CD4-positive, alpha-beta T cell treated with Interleukin-15 for 4 hours (primary cell): ENCODE measurements around the gene ITIH1.

Experiments
- DNase-seq: peaks from one replicate; pipeline ENCODE4 v3.0.0-alpha.2; 2020; ENCODE audit warnings: low spot score

The ITIH1 gene

GRCh38 chr3:52789746-52790040 is 12.3 kb downstream of the ITIH1 start:
- no peak for DNase-seq

- no peak for DNase-seq
Observed at GRCh38 chr3:52790337-52790736, 12.9 kb downstream of the ITIH1 start.

- DNase-seq = no peak
Observed at GRCh38 chr3:52790741-52791140, 13.3 kb downstream of the ITIH1 start.

DNA sequence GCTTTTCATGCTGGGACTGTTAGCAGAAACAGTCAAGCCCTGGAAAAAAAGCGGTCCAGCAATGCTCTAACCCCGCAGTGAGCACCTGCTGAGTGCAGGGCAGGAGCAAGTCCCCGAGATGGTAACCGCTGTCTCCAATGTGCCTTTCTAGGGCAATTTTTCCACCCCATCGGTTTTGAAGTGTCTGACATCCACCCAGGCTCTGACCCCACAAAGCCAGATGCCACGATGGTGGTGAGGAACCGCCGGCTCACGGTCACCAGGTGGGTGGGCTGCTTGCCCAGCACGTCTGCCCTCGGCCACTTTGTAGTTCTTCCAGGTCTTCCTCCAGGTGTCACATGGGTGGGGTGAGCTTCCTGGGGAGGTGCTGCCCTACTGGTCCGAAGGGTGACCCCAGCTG is 14.0 kb downstream of the ITIH1 start:
- no peak for DNase-seq

- DNase-seq = no peak
Observed at GRCh38 chr3:52791928-52792327, 14.5 kb downstream of the ITIH1 start.

DNA sequence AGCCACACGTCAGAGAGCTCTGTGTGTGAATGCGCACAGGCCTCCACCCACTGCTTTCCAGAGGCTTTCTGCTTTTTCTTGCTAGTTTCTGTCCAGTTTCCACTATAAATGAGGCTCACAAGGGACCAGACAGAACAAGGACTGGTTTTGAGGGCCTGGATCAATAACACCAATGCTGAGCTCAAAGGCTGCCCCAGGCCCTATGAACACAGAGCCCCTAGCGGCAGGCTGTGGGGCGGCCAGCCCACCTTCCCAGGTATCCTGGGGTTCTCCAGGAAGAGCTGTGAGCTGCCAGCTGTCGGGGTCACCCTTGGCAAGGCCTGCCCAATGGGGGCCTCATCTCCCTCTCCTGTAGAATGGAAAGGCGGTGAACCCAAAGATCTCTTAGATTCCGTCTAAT is 15.0 kb downstream of the ITIH1 start:
- no peak for DNase-seq

DNA sequence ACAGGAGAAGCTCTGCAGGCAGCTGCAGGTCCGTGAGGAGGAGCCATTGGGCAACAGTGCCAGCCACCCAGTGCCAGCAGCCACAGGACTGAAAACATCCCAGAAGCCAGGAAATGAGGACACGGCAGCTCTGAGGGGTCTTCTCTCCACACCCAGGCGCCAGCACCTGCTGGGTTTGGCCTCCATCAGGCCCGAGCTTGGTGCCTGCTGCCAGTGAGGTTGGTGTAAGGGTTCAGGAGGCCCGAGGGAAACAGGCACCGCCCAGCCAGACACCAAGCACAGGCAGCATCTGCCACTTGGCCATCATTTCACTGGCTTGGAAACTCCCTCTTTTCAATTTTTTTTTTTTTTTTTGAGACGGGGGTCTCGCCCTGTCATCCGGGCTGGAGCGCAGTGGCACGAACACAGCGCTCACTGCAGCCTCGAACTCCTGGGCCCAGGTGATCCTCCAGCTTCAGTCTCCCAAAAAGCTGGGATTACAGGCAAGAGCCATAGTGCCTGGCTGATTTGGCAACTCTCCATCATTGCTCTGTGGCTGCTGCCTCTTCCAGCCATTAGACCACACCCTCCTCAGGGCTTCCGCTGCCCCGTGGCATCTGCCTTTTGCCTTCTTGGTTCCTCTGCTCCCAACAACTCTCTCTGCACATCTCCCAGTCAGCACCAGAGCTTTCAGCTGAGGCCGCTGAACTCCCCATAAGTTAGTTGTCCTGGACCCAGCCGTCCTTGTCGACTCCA is 15.7 kb downstream of the ITIH1 start:
- no peak for DNase-seq

DNA sequence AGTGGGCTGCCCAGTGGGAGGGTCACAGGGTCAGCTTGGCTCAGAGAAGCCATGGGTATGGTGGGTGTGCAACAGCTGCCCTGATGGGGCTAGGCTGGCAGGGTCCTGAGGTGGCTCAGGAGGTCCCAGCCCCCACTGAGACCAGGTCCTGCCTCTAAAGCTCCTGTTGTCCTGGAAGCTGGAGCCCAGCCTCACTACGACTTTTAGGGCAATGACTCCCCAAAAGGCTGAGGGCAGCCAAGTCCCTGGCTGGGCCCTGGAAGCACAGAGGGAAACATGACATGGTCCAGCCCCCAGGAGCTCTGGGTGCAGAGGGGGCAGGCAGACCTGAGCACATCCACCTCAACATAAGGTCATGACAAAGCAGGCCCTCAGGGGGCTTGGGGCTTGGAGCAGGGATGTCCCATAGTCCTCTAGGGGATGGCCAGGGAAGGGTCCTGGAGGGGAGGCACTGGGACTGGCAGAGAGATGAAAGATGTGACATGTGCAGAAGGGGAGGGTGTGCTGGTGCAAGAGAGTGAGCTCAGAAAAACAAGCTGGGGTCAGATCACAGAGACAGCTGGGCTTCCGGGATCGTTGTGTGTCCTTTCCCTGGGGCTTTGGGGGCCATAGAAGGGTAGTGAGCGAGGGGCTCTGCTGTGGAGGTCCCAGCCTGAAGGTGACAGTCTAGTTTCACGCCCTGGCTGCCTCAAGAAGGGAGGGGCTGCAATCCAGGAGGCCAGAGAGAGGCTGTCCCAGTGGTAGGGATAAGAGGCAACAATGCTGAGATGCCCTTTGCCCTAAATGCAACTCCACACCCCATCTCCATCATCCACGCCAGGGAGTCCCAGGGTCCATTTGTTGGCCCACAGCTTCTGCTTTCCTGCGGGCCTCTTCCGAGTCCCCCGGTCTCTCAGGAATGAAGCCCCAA is 16.6 kb downstream of the ITIH1 start:
- DNase-seq = no peak

GRCh38 chr3:52794612-52795099 is 17.3 kb downstream of the ITIH1 start, which contains the start of gene ITIH3:
ITIH3 (plus strand) TSS chr3:52794796; CDS start chr3:52794804, 8 bp downstream.
- DNase-seq = no peak

DNA sequence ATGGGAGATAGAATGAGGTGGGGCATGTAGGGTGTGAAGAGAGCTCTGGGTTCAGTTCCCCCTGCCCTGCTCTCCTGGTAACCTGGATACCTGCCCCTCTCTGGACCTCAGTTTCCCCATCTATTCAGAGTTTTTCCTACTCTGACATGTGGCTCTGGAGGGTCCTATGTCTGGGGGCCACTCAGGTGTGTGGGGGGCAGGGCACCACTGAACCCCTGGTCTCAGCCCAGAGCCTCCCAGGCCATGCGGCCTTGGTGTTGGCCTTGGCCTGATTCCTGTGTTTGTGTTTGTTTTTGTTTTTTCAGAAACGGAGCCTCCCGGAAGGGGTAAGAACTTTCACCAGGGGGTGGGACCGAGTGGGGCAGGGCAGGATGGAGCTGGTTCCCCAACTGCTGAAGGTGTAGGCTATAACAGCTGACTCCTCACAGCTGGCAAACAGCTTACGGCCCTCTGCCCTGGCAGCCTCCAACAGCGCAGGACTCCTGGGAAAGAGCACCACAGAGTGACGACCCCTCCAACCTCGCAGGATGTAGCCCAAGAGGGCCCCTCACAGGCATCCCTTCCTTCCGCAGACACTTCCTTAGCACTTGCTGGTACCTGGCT is 18.0 kb downstream of the ITIH1 start:
- DNase-seq = no peak

GRCh38 chr3:52796411-52796810 is 19.0 kb downstream of the ITIH1 start:
- no peak for DNase-seq

- no peak for DNase-seq
Observed at GRCh38 chr3:52798376-52798977, 21.1 kb downstream of the ITIH1 start.

DNA sequence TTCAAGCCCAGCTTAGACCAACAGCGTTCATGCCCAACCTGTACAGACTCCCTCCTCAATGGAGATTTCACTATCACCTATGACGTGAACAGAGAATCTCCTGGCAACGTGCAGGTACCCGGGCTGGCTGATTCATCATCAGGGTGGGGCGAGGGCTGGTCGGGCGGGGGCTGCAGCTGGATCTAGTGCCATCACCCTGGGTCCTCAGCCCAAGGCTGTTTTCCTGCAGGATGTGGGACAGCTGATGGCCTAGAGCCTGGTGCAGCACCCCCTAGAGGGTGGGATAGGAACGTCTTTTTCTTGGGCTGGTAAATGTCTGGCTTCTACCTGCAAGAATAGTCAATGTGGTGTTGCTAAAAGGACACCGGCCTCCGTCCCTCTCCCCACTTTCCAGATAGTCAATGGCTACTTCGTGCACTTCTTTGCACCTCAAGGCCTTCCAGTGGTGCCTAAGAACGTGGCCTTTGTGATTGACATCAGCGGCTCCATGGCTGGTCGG is 21.6 kb downstream of the ITIH1 start:
- DNase-seq = no peak

DNA sequence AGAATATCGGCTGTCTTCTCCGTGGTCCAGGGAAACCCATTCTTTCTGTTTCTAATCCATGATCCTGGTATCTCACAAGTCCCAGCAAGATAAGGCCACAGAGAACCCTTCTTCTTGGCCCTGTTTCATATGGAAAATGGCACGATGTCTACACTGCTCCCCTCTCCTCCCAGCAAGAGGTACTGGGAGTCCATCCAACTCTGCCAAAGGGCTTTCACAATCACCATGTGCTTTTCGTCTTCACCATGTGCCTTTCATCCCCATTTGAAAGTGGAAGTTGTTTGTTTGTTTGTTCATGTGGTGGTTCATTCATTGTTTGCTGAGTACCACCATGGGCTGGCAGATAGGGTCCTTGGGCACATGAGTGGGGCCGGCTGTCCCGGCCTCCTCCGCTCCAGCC is 22.7 kb downstream of the ITIH1 start:
- no peak for DNase-seq

DNA sequence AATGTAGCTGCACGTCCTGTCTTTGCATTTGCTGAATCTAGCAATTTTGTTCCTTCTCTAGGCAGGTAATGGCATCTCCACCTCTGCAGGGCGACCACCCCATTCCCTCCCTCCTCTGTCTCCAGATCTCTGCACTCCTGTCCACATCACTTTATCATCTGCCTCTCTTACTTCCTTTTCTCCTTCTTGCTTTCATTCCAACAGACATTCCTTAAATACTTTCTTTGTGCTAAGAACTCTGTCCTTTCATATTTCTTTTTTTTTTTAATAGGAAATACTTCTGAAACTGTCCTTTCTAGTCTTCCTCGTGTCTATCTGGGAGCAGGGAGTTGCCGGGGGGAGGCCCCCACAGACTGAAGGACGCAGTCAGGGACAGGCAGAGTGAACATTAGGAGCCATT is 24.4 kb downstream of the ITIH1 start:
- DNase-seq = no peak

DNA sequence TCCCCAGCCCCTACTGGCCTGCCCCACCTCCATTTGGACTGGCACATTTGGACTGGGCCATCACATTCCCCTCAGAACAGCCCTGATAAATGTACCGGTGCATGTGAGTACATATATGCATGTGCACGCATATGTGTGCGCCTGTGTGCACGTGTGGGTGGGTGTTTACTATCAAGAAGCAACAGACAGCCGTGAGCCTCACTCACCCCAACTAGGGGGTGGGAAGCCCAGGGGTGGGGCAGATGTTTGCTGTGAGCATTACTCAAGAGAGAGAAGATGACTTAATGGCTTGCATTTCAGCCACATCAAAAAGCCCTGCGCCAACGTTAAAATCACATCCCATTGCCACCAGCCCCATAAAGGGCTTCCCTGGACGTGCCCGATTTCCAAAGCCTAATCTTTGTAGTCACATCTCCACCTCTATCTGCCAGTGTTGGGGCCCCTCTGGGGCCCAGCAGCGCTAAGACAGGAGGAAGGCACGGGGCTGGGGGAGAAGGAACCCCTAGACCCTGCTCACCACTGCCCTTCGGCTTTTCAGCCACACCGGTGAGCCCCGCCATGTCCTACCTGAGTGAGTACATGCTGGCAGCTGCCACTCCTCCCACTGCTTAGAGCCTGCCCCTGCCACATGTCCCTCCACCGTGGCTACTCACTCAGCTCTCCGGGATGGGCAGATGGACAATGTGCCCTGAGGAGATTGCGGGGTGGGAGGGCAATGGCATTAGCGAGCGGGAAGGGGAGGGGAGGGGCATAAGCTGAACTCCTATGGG is 28.1 kb downstream of the ITIH1 start:
- DNase-seq = no peak

GRCh38 chr3:52809149-52809548 is 31.8 kb downstream of the ITIH1 start:
- no peak for DNase-seq

GRCh38 chr3:52809662-52810377 is 32.4 kb downstream of the ITIH1 start:
- DNase-seq = no peak

GRCh38 chr3:52810923-52811322 is 33.5 kb downstream of the ITIH1 start:
- no peak for DNase-seq

GRCh38 chr3:52811452-52812011 is 34.1 kb downstream of the ITIH1 start:
- DNase-seq = no peak
